GM12875 (cell line): ENCODE results near the gene DCDC2C.

Experiments used
- H3K4me3 ChIP-seq: one replicate; pipeline ENCODE4 v1.5.1; 2011; ENCODE audit warnings: low read depth, low read length, control low read depth
- TF ChIP-seq, protein P1 (sequence below): IDR thresholded peaks from 2 replicates; pipeline ENCODE4 v1.5.1; 2011; ENCODE audit warnings: low read depth, mild to moderate bottlenecking, control low read depth, inconsistent platforms, low read length, moderate library complexity, borderline replicate concordance; ENCODE audit not compliant: insufficient read depth

The DCDC2C gene

DNA sequence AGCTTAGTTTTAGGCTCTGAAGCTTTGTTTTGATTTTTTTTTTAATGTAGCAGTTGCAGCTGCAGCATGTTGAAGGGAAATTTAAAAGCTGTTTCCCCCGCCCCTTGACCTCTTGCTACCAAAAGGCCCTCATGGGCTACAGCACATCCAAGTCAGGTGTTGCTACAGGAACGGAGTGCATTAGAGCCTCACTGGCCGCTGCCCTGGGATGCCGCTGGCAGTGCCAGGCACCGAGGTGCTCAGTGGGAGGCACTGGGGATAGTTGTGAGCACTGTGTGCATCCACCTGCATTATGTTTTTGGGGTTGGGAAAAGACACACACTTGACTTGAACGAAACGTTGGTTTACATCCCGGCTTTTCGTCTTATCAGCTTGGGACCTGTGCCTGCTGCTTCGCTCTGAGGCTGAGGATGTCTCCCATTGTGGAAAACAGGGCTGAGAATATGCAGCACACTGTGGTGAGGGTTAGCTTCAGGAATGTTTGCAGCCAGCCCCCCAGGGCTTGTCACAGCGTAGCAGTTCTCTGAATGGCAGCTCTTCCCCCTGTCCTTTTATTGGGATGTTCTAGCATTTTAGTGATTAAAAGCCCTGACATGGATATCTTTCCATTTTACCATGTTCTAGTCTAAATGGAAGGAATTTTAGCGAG, 24.1 kb downstream of the DCDC2C start:
- H3K4me3 ChIP-seq = no peak overlapping the region
- TF ChIP-seq, protein P1, sequence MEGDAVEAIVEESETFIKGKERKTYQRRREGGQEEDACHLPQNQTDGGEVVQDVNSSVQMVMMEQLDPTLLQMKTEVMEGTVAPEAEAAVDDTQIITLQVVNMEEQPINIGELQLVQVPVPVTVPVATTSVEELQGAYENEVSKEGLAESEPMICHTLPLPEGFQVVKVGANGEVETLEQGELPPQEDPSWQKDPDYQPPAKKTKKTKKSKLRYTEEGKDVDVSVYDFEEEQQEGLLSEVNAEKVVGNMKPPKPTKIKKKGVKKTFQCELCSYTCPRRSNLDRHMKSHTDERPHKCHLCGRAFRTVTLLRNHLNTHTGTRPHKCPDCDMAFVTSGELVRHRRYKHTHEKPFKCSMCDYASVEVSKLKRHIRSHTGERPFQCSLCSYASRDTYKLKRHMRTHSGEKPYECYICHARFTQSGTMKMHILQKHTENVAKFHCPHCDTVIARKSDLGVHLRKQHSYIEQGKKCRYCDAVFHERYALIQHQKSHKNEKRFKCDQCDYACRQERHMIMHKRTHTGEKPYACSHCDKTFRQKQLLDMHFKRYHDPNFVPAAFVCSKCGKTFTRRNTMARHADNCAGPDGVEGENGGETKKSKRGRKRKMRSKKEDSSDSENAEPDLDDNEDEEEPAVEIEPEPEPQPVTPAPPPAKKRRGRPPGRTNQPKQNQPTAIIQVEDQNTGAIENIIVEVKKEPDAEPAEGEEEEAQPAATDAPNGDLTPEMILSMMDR = no peak

DNA sequence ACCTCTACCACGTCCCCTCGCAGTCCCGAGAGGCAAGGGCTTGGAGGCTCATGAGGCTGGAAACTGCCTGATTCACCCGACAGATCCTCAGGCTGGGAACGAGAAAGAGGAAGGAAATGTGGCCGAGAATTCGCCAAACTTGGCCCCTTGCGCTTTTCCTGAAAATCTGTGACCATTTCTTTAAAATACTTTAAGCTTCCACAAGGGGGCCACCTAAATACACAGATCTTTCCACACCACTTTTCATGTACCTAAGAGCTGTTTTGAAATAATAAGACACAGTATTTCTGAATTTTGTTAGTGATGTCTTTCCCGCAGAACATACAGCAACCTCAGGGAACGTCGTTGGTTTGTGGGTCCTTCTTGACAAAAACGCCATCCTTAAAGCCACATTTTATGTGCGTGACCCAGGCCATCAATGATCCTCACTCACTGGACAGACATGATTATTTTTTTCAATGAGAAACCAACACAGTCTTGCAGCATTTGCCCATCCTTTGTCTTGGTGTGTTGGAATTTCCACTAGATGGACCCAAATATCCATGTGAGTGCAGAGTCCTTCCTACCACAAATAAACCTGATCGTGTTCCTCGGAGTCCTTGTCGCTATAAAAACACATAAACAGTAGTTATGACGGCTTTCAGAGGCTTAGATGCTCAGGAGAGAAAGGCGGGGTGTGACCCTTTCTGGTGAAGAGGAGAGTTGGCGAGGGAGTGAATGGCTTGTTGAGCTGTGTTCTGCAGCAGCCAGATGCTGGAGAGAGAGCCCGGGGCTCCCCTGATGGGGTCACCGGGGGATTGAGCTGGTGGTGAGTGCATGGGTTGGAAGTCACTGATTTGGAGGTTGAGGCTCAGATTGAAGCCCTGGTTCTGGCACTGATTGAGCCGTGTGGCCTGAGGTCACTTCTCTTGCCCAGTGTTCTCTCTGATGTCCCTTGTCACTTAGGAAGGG, 25.0 kb downstream of the DCDC2C start:
- TF ChIP-seq, protein P1 = peak; percentile 43; the same call in 1 of the 2 replicates
- H3K4me3 ChIP-seq = no peak overlapping the region

GRCh38 chr2:3729055-3729448, 25.7 kb downstream of the DCDC2C start:
- no peak overlapping the region for H3K4me3 ChIP-seq
- TF ChIP-seq, protein P1 = no peak

GRCh38 chr2:3729786-3730185, 26.4 kb downstream of the DCDC2C start:
- TF ChIP-seq, protein P1 = no peak
- H3K4me3 ChIP-seq = no peak overlapping the region

DNA sequence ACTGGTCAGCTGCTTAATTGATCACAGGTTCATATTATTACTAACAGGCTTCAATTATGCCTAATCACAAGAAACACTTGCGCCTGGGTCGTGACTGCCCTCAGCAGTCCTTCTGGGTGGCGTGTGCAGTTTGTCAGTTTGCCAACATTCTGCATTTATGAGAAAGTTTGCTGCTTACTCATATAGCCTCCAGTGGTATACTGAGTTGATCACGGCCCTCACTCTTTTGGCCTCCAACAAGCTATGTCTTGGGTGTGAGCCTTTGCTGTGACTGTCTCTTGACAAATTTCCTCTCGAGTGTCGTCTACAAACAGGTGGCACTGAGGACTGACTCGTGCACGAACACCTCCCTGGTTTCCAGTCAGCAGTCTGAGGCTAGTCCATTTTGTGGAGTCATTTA, 27.3 kb downstream of the DCDC2C start:
- H3K4me3 ChIP-seq = no peak overlapping the region
- TF ChIP-seq, protein P1 = no peak

- H3K4me3 ChIP-seq = no peak overlapping the region
- TF ChIP-seq, protein P1 = no peak
Observed at GRCh38 chr2:3731829-3732228, 28.5 kb downstream of the DCDC2C start.
